GM12801 (cell line): ENCODE measurements around the gene RNF213.

ENCODE experiments used
- CTCF ChIP-seq: IDR thresholded peaks from one replicate; pipeline ENCODE4 v1.5.1; 2011; ENCODE audit warnings: control low read depth; ENCODE audit not compliant: insufficient read length; ENCODE audit errors: extremely low read depth

RNF213 gene

GRCh38 chr17:80270104-80270503 lies 9.5 kb downstream of the RNF213 start:
- no peak for TF ChIP-seq CTCF

- TF ChIP-seq CTCF, result no peak
These were observed 10.2 kb downstream of the RNF213 start for GRCh38 chr17:80270836-80271235.

DNA sequence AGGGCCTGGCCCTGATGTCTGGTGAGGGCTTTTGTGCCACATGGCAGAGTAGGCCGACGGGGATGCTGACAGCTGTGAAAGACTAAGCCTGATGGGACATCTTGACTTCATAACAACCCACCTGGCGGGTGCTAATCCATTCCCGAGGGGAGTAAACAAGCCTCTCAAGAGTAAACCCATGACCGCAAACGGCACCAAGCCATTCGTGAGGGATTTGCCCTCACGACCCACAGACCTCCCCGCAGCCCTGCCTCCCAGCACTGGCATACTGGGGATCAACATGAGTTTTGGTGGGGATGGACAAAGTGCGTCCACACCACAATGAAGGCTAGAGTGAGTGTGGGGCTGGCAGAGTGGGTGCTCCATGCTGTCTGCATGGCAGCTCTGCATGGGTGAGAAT lies 11.7 kb downstream of the RNF213 start:
- TF ChIP-seq CTCF, result no peak

GRCh38 chr17:80274331-80274730 lies 13.7 kb downstream of the RNF213 start:
- no peak for TF ChIP-seq CTCF

DNA sequence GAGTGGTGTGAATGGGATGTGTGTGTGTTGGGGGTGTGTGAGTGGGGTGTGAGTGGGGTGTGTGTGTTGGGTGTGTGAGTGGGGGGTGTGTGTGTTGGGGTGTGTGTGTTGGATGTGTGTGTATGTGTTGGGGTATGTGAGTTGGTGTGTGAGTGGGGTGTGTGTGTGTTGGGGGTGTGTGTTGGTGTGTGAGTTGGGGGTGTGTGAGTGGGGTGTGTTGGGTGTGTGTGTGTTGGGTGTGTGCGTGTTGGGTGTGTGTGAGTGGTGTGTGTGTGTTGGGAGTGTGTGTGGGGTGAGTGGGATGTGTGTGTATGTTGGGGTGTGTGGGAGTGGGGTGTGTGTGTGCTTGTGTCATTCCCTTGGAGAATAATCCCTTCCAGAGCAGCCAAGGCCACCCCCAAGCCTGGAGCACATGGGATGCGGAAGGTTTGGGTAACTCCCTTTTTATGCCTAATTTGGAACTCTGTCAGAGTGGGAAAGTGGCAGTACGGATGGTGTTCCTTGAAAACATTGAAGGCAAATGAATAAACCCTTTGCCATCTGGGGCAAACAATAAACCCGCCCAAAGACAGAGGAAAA lies 14.3 kb downstream of the RNF213 start:
- TF ChIP-seq CTCF, result no peak

GRCh38 chr17:80277751-80278671 lies 17.4 kb downstream of the RNF213 start:
- TF ChIP-seq CTCF, result no peak

GRCh38 chr17:80279895-80280294 lies 19.2 kb downstream of the RNF213 start:
- TF ChIP-seq CTCF, result no peak
